ENCODE measurements around the gene NSDHL. TPM values are rescaled to one million over a fixed set of nuclear protein-coding genes. Genes with fewer than 3 reads are reported as not detected.

Gene NSDHL
- total and polyA plus RNA-seq, 2 experiments from 2014 or later, result 32.4 to 34.3 TPM

DNA sequence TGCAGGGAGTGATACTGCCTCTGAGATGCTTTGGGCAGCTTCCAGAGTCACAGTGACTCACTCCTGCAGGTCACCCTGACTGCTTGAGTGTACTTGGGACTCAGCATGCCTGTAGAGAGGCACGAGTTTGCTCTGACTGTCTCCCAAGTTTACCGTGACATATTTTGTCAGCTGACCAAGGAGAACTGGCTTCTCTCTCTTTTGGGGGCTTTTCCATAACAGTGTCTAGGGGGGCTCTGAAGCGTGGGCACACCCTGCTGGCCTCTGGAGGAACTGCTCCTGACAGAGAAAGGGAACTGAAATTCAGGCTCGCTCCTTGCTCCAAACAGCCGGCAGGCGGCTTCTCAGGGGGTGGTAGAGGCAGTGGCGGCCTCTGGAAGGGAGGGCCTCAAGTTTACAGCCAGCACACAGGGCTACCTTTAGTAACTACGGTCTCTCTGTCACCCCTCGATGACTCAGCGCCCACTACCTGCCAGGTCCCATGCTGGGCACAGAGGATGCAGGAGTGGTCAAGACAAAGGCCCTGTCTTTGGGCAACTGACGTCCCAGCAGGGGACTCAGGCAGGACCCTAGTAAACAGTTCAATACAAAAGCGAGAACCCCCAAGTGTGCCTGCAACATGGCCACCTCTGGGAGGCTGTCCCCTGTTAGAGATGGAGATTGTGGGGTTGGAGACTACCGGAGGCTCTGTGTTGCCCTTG lies 84.8 kb downstream of the NSDHL start:
- H3K4me1 Mint-ChIP-seq, result peaks cover 9% of the 10 kb centered on the region; the same call in 2 of the 3 replicates
- Histone ChIP-seq H3K9me2 (ENCODE audit: insufficient read depth) (no peaks in the 10 kb centered on the region), H3K4me3 (no peak overlapping the region), H3K4me2 (no peak overlapping the region), H2AFZ (no peak overlapping the region), H3K27ac (ENCODE audit: low read depth) (no peak overlapping the region), H3K36me3 (ENCODE audit: insufficient read depth) (no peaks in the 10 kb centered on the region), H4K20me1 (replicated peaks; ENCODE audit: insufficient read depth) (no peaks in the 10 kb centered on the region), H3F3A (replicated peaks; ENCODE audit: low read depth) (no peaks in the 10 kb centered on the region), H3K27me3 (ENCODE audit: insufficient read depth) (no peaks in the 10 kb centered on the region), H3K79me2 (replicated peaks; ENCODE audit: insufficient read depth) (no peaks in the 10 kb centered on the region), H3K4me1 (ENCODE audit: insufficient read depth) (no peaks in the 10 kb centered on the region)
- no peaks in the 10 kb centered on the region for H3K36me3 Mint-ChIP-seq (ENCODE audit: low read depth)
- ATAC-seq (peak; percentile 74), DNase-seq (ENCODE audit: low spot score) (peak; percentile 67)
- H3K4me3 Mint-ChIP-seq, result no peak overlapping the region
- peaks cover 5% of the 10 kb centered on the region for H3K27me3 Mint-ChIP-seq (ENCODE audit: insufficient read depth, low read depth, poor library complexity)
- H3K9me3 Mint-ChIP-seq, result no peaks in the 10 kb centered on the region
- no peak overlapping the region for H3K27ac Mint-ChIP-seq
- TF ChIP-seq, protein P1, sequence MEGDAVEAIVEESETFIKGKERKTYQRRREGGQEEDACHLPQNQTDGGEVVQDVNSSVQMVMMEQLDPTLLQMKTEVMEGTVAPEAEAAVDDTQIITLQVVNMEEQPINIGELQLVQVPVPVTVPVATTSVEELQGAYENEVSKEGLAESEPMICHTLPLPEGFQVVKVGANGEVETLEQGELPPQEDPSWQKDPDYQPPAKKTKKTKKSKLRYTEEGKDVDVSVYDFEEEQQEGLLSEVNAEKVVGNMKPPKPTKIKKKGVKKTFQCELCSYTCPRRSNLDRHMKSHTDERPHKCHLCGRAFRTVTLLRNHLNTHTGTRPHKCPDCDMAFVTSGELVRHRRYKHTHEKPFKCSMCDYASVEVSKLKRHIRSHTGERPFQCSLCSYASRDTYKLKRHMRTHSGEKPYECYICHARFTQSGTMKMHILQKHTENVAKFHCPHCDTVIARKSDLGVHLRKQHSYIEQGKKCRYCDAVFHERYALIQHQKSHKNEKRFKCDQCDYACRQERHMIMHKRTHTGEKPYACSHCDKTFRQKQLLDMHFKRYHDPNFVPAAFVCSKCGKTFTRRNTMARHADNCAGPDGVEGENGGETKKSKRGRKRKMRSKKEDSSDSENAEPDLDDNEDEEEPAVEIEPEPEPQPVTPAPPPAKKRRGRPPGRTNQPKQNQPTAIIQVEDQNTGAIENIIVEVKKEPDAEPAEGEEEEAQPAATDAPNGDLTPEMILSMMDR (conservative IDR thresholded peaks at IDR 0.05; ENCODE audit: low read depth in 2 of 2), result peak; percentile 66 to 68
- TF ChIP-seq EZH2 (IDR thresholded peaks at IDR 0.05; ENCODE audit: low read depth, unreplicated experiment), result no peak

DNA sequence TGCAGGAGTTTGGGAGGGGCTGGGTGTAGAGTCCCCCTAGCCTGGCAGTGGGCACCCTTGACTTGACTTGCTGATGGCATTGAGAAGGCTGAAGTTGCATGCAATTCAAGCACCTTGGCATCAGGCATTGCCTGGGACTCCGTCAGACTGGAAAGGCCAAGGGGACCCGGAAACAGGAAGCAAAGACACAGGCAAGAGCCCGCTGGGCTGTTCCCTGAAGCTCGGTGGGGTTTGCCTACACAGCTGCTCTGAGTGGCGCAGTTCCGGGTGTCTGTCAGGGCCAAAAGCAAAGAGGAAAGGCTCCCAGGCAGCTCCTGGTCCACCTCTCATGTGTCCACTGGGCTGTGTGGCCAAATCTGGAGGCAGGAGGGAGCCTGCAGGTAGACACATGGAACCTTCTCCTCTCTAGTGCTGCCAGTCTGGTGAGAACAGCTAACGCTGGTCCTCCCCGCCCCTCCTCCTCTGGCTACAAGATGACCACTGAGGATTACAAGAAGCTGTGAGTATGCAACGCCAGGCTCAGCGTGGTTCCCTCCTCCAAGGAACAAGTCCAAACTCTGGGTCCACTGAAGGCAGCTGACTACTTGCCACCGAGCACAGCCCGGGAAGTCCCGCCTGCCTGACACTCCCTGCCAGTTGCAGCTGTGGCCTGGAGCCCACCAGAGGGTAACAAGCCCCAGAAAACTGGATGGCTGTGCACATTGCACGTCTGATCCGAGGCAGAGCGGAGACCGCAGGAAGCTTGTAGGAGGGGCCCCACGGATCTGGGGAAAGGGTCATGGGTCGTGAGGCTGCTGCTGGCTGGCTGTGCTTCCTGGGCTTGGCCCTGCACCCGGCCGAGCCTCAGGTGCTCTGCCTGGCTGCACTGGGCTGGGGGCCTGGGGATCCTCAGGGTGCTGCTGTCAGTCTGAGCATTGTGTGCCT lies 87.1 kb downstream of the NSDHL start:
- no peak for DNase-seq (ENCODE audit: low spot score)
- Mint-ChIP-seq H3K4me1 (peaks cover 9% of the 10 kb centered on the region; the same call in 2 of the 3 replicates), H3K4me3 (no peak overlapping the region), H3K36me3 (ENCODE audit: low read depth) (no peaks in the 10 kb centered on the region; the same call in 2 of the 3 replicates), H3K9me3 (no peaks in the 10 kb centered on the region), H3K27me3 (ENCODE audit: insufficient read depth, low read depth, poor library complexity) (peaks cover 5% of the 10 kb centered on the region), H3K27ac (no peak overlapping the region)
- Histone ChIP-seq H3K9me2 (ENCODE audit: insufficient read depth) (no peaks in the 10 kb centered on the region), H3K27ac (ENCODE audit: low read depth) (no peak overlapping the region), H3K4me1 (ENCODE audit: insufficient read depth) (no peaks in the 10 kb centered on the region), H3F3A (replicated peaks; ENCODE audit: low read depth) (no peaks in the 10 kb centered on the region), H2AFZ (no peak overlapping the region), H4K20me1 (replicated peaks; ENCODE audit: insufficient read depth) (no peaks in the 10 kb centered on the region), H3K79me2 (replicated peaks; ENCODE audit: insufficient read depth) (no peaks in the 10 kb centered on the region), H3K4me3 (no peak overlapping the region), H3K4me2 (no peak overlapping the region), H3K36me3 (ENCODE audit: insufficient read depth) (no peaks in the 10 kb centered on the region), H3K27me3 (ENCODE audit: insufficient read depth) (no peaks in the 10 kb centered on the region)
- TF ChIP-seq EZH2phosphoT487 (IDR thresholded peaks at IDR 0.05; ENCODE audit: unreplicated experiment) (no peak), NANOG (IDR thresholded peaks at IDR 0.05; ENCODE audit: borderline replicate concordance) (no peak), CREB1 (CRISPR knock-in tag; IDR thresholded peaks at IDR 0.05; ENCODE audit: low read depth) (no peak)
- TF ChIP-seq, protein P2, sequence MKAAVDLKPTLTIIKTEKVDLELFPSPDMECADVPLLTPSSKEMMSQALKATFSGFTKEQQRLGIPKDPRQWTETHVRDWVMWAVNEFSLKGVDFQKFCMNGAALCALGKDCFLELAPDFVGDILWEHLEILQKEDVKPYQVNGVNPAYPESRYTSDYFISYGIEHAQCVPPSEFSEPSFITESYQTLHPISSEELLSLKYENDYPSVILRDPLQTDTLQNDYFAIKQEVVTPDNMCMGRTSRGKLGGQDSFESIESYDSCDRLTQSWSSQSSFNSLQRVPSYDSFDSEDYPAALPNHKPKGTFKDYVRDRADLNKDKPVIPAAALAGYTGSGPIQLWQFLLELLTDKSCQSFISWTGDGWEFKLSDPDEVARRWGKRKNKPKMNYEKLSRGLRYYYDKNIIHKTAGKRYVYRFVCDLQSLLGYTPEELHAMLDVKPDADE (IDR thresholded peaks at IDR 0.05), result no peak
- no peak for ATAC-seq
